ENCODE data around the gene CHRM5.

DNA sequence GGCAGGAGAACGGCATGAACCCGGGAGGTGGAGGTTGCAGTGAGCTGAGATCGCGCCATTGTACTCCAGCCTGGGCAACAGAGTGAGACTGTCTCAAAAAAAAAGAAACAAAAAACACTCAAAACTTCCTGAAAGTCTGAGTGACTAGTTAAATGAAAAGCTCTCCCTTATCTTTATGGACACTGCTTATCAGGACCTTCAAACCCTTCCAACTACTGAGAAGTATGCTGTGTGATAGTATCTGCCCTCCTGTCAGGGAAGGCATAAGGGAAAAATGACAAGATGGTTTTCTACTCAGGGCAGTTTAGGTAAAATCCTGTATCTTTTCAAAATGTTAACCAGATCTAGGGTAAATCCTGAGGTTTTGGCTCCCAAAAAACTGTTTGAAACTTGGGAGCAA lies 111.6 kb downstream of the CHRM5 start:
- TF ChIP-seq CTCF (IDR thresholded peaks at IDR 0.05) (no peak), POLR2A (IDR thresholded peaks at IDR 0.05) (no peak)

All from uterus (tissue), 2 donors.